Prostate gland (tissue), 2 donors: ENCODE data around the gene MRM3.

Experiments
- CTCF ChIP-seq, 4 experiments: fragments of 200-600 bp in 2 of 4; fragments of 450-650 bp in 2 of 4; sonication (generic) in 2 of 4; IDR thresholded peaks; 1 replicate in 3 of 4; 2 replicates in 1 of 4; pipeline ENCODE4 v1.5.1; 2016 to 2019; ENCODE audit warnings: antibody characterized with exemption in 4 of 4, mild to moderate bottlenecking in 2 of 4, moderate library complexity in 2 of 4
- POLR2A ChIP-seq: fragments of 450-650 bp; IDR thresholded peaks from one replicate; pipeline ENCODE4 v1.6.1; 2016; ENCODE audit warnings: antibody characterized with exemption, mild to moderate bottlenecking
- POLR2AphosphoS5 ChIP-seq: sonication (generic); formaldehyde crosslinking; IDR thresholded peaks from one replicate; pipeline ENCODE4 v1.6.1; 2017; ENCODE audit warnings: antibody characterized with exemption

GRCh38 chr17:796609-797008 lies 14.5 kb downstream of the MRM3 start:
- TF ChIP-seq CTCF (IDR thresholded peaks at IDR 0.05) (no peak), POLR2A (no peak), POLR2AphosphoS5 (no peak)
